ENCODE results near the gene TRPV4.

DNA sequence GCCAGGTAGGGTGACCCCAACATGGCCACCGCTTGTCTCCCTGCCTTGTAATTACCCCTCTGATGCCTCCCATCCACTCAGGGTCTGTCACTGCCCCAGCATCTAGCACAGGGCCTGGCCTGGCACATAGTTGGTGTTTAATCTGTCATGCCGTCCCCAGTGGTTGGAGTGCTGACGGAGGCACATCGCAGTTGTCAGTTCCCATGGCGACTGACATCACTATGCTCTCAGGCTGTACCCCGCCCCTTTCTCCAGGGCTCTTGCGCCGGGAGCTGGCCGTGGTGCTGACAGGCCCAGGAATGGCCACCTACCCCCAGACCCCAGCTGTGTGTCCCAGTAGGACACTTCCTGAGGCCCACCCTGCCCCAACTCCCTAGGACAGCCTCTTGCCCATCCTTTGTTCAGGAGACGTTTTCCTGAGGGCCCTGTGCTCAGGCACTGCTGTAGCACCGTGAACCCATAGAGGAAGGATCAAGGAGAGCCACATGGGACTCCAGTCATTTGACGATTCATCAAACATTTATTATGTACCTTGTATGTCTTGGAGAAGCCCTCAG, 96.6 kb downstream of the TRPV4 start:
- TF ChIP-seq POLR2AphosphoS5 (IDR thresholded peaks at IDR 0.05; ENCODE audit: low read depth, low read length), result no peak
- TF ChIP-seq, protein P1, sequence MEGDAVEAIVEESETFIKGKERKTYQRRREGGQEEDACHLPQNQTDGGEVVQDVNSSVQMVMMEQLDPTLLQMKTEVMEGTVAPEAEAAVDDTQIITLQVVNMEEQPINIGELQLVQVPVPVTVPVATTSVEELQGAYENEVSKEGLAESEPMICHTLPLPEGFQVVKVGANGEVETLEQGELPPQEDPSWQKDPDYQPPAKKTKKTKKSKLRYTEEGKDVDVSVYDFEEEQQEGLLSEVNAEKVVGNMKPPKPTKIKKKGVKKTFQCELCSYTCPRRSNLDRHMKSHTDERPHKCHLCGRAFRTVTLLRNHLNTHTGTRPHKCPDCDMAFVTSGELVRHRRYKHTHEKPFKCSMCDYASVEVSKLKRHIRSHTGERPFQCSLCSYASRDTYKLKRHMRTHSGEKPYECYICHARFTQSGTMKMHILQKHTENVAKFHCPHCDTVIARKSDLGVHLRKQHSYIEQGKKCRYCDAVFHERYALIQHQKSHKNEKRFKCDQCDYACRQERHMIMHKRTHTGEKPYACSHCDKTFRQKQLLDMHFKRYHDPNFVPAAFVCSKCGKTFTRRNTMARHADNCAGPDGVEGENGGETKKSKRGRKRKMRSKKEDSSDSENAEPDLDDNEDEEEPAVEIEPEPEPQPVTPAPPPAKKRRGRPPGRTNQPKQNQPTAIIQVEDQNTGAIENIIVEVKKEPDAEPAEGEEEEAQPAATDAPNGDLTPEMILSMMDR (IDR thresholded peaks at IDR 0.05), result no peak
- no peak for TF ChIP-seq SIN3A (IDR thresholded peaks at IDR 0.05; ENCODE audit: borderline replicate concordance, insufficient read depth, low read depth, low read length)
- TF ChIP-seq, protein P2, sequence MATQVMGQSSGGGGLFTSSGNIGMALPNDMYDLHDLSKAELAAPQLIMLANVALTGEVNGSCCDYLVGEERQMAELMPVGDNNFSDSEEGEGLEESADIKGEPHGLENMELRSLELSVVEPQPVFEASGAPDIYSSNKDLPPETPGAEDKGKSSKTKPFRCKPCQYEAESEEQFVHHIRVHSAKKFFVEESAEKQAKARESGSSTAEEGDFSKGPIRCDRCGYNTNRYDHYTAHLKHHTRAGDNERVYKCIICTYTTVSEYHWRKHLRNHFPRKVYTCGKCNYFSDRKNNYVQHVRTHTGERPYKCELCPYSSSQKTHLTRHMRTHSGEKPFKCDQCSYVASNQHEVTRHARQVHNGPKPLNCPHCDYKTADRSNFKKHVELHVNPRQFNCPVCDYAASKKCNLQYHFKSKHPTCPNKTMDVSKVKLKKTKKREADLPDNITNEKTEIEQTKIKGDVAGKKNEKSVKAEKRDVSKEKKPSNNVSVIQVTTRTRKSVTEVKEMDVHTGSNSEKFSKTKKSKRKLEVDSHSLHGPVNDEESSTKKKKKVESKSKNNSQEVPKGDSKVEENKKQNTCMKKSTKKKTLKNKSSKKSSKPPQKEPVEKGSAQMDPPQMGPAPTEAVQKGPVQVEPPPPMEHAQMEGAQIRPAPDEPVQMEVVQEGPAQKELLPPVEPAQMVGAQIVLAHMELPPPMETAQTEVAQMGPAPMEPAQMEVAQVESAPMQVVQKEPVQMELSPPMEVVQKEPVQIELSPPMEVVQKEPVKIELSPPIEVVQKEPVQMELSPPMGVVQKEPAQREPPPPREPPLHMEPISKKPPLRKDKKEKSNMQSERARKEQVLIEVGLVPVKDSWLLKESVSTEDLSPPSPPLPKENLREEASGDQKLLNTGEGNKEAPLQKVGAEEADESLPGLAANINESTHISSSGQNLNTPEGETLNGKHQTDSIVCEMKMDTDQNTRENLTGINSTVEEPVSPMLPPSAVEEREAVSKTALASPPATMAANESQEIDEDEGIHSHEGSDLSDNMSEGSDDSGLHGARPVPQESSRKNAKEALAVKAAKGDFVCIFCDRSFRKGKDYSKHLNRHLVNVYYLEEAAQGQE (IDR thresholded peaks at IDR 0.05; ENCODE audit: insufficient read depth in 1 of 2, low read depth in 2 of 2, low read length in 1 of 2), result peak; percentile 90 to 94

Measured in Panc1 (cell line).